ENCODE data around the gene CAB39.

GRCh38 chr2:230816735-230817134 lies 104.1 kb downstream of the CAB39 start:
- TF ChIP-seq CTCF (conservative IDR thresholded peaks at IDR 0.05; ENCODE audit: low read depth in 2 of 2) = no peak
- no peak for TF ChIP-seq JUNB (IDR thresholded peaks at IDR 0.05; ENCODE audit: unreplicated experiment)
- no peak for TF ChIP-seq EZH2 (IDR thresholded peaks at IDR 0.05; ENCODE audit: low read depth, unreplicated experiment)
- TF ChIP-seq POLR2AphosphoS5 (IDR thresholded peaks at IDR 0.05; ENCODE audit: low read depth) = no peak
- TF ChIP-seq REST (IDR thresholded peaks at IDR 0.05; ENCODE audit: unreplicated experiment) = no peak
- no peak for TF ChIP-seq ZNF331 (CRISPR knock-in tag; IDR thresholded peaks at IDR 0.05; ENCODE audit: low read depth)
- TF ChIP-seq CREB1 (CRISPR knock-in tag; IDR thresholded peaks at IDR 0.05; ENCODE audit: low read depth) = no peak
- TF ChIP-seq EZH2phosphoT487 (IDR thresholded peaks at IDR 0.05; ENCODE audit: unreplicated experiment) = no peak
- TF ChIP-seq STAT1 (IDR thresholded peaks at IDR 0.05; ENCODE audit: unreplicated experiment) = no peak
- no peak for TF ChIP-seq ZNF462 (CRISPR knock-in tag; IDR thresholded peaks at IDR 0.05)
- TF ChIP-seq ZNF114 (CRISPR knock-in tag; IDR thresholded peaks at IDR 0.05) = no peak
